Measurements from ENCODE around the gene RTN4RL1.

- no peak for TF ChIP-seq CTCF (conservative IDR thresholded peaks at IDR 0.05; ENCODE audit: low read length)
- no peak for TF ChIP-seq EZH2phosphoT487 (IDR thresholded peaks at IDR 0.05; ENCODE audit: borderline replicate concordance, low read depth, low read length)
These were observed 128.7 kb downstream of the RTN4RL1 start for GRCh38 chr17:1896243-1897104.
